SK-N-DZ (cell line): ENCODE data around the gene PDS5A.

ENCODE experiments used
- small RNA-seq, 2 experiments: library from RNA; depleted of rRNA; stranded (forward); fragments of <200 nt; gene quantifications; one replicate each; pipeline ENCODE3, GENCODE V24; 2014

Gene PDS5A

Small RNAs within 50 kb of the gene (small RNA-seq; reads per million reads assigned to genes)
- gene RNA5SP159 = 0 reads per million in 2 experiments
